Activated naive CD4-positive, alpha-beta T cell treated with anti-CD3 and anti-CD28 coated beads for 36 hours (primary cell): ENCODE data around the gene UVSSA. TPM values are rescaled to one million over a fixed set of nuclear protein-coding genes. Genes with fewer than 3 reads are reported as not detected.

ENCODE experiments used
- CTCF ChIA-PET: fragments of 350-600 bp; sonication (Branson Sonifier 250); formaldehyde crosslinking; loops from one replicate; lab custom pipeline; 2021; ENCODE audit warnings: antibody characterized with exemption; lab: Charles Lee
- DNase-seq: peaks from one replicate; pipeline ENCODE4 v3.0.0-alpha.2; 2020
- H3K27ac Mint-ChIP-seq: one replicate; pipeline ENCODE4 v1.8.0; 2021; ENCODE audit warnings: mild to moderate bottlenecking, mixed read lengths
- H3K27me3 Mint-ChIP-seq: one replicate; pipeline ENCODE4 v1.8.0; 2021; ENCODE audit warnings: low read depth, mixed read lengths
- H3K36me3 Mint-ChIP-seq: one replicate; pipeline ENCODE4 v1.8.0; 2021; ENCODE audit warnings: low read depth, mixed read lengths
- H3K4me1 Mint-ChIP-seq: one replicate; pipeline ENCODE4 v1.8.0; 2021; ENCODE audit warnings: low read depth, mixed read lengths
- H3K4me3 Mint-ChIP-seq: one replicate; pipeline ENCODE4 v1.8.0; 2021; ENCODE audit warnings: mild to moderate bottlenecking, moderate library complexity, mixed read lengths
- H3K9me3 Mint-ChIP-seq: one replicate; pipeline ENCODE4 v1.8.0; 2021; ENCODE audit warnings: mixed read lengths
- intact Hi-C: fragments of 100-400 bp; cut with micrococcal nuclease; formaldehyde crosslinking; loops from one replicate; pipeline ENCODE4 v1.15.1; 2023
- total RNA-seq, 2 experiments: library from RNA; stranded (reverse); gene quantifications; one replicate each; pipeline ENCODE4 v1.2.3, GENCODE V29; 2021

Gene UVSSA
- total RNA-seq, 2 experiments from 2014 or later: 20.0 to 24.3 TPM

- intact Hi-C loops: loop anchor here (5.0 to 10.0 kb wide), 2 partner anchors 38 to 111 kb away; no protein-coding TSS in a partner anchor
Observed at GRCh38 chr4:1403591-1404572, 56.9 kb downstream of the UVSSA start.

DNA sequence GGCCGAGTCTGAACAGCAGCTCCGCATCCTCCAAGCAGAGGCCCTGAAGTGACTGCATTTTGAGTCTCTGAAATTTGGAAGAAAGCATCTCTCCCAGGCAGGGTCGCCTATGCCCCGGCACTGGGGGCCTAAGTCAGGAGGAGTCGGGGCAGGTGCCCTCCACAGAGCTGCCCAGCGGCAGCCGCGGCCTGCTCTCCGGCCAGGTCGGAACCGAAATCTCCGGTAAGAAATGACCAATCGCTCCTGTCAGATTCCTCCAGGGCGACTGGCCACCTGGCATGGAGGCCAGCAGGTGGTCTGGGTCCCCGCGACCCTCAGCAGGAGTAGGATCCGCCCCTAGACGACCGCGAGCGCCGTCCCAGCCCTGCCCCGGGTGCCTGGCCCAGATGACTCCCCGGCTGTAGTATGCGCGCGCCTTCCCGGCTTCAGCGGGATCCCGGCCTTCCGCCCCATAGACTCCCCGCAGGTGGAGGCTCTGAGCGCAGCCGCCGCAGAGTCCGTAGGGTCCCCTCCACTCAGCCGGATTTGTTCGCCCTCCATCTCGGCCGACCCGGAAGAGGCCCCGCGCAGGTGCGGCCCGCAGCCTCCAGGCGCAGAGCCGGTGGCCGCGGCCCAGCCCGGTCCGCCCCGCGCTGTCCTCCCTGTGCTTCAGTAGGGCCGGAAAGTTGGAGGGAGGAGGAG, 57.7 kb downstream of the UVSSA start:
- H3K36me3 Mint-ChIP-seq: no peaks in the 10 kb centered on the region
- DNase-seq: no peak
- H3K4me1 Mint-ChIP-seq: peaks cover 9% of the 10 kb centered on the region
- H3K27me3 Mint-ChIP-seq: peaks cover 45% of the 10 kb centered on the region
- CTCF ChIA-PET: no interaction called here
- H3K4me3 Mint-ChIP-seq: no peak overlapping the region
- H3K27ac Mint-ChIP-seq: no peak overlapping the region
- no peaks in the 10 kb centered on the region for H3K9me3 Mint-ChIP-seq
- intact Hi-C loops: loop anchor here (5.0 to 10.0 kb wide), 2 partner anchors 38 to 110 kb away; no protein-coding TSS in a partner anchor

More at GRCh38 chr4:1403591-1404572, 56.9 kb downstream of the UVSSA start:
- H3K4me1 Mint-ChIP-seq: peaks cover 9% of the 10 kb centered on the region
- peaks cover 40% of the 10 kb centered on the region for H3K27me3 Mint-ChIP-seq
- no peak for DNase-seq
- H3K4me3 Mint-ChIP-seq: no peak overlapping the region
- CTCF ChIA-PET: no interaction called here
- H3K36me3 Mint-ChIP-seq: no peaks in the 10 kb centered on the region
- H3K9me3 Mint-ChIP-seq: no peaks in the 10 kb centered on the region
- H3K27ac Mint-ChIP-seq: no peak overlapping the region

DNA sequence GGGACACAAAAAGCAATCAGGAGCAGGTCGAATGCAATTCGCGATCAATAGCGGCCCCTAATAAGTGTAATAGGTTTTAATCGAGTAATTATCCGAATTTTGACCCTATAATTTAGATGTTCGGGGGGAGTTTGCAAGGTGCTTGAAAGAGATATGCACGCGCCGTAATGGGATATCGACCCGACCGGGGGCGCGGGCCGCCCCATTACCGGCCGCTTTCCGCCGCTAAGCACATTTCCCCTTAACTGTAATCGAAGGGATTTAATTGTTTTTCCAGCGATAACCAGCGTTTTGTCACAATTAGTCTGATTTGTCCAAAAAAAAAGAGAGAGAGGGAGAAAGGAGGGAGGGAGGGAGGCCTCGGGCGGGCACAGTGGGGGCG, 58.2 kb downstream of the UVSSA start:
- peaks cover 9% of the 10 kb centered on the region for H3K4me1 Mint-ChIP-seq
- H3K4me3 Mint-ChIP-seq: no peak overlapping the region
- H3K27me3 Mint-ChIP-seq: peaks cover 47% of the 10 kb centered on the region
- DNase-seq: no peak
- peak overlapping the region; percentile 46 for H3K27ac Mint-ChIP-seq
- intact Hi-C loops: loop anchor here (10.0 kb wide), 1 partner anchor 110 kb away; no protein-coding TSS in a partner anchor
- no peaks in the 10 kb centered on the region for H3K9me3 Mint-ChIP-seq
- H3K36me3 Mint-ChIP-seq: no peaks in the 10 kb centered on the region
- CTCF ChIA-PET: no interaction called here

DNA sequence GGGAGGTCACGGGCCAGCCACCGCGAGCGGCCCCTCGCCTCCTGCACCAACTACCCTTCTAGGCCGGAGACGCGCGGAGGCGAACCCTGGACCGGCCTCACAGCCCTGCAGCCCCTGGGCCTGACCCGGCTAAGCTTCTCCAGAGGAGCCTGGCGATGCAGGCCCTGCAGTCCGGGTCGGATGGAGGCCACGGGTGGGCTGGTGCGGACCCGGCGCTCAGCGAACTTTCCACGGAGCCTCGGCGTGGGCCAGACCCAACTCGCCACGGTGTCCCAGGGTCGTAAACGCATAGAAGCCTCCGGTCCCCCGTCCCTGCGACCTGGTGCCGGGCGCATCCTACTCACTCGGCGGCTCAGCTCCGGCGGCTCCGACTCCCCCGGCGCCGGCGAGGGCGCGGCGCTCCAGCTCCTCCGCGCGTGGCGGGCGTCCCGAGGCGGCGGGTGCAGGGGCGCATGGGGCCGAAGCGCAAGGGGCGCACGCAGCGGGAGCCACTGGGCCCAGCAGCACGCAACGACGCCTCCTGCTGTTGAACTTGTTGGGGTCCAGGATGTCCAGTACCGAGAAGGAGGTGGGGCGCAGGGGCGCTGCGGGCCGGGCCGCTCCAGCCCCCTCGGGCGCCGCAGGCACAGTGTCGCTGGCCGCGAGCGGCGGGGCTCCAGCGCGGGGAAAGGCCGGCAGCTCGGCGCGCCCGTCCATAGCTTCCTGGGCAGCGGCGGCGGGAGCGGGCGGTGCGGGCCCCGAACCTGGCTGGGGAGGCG, 58.8 kb downstream of the UVSSA start:
- Mint-ChIP-seq H3K36me3 (no peaks in the 10 kb centered on the region), H3K9me3 (no peaks in the 10 kb centered on the region), H3K27ac (no peak overlapping the region), H3K4me3 (no peak overlapping the region), H3K4me1 (peaks cover 9% of the 10 kb centered on the region), H3K27me3 (peaks cover 46% of the 10 kb centered on the region)
- no peak for DNase-seq
- CTCF ChIA-PET: no interaction called here
- intact Hi-C loops: loop anchor here (10.0 kb wide), 1 partner anchor 109 kb away; no protein-coding TSS in a partner anchor

GRCh38 chr4:1406394-1406980, 59.5 kb downstream of the UVSSA start, which contains the start of gene NKX1-1:
Gene NKX1-1, minus strand, starts transcription at chr4:1406442. Its CDS starts 0 bp downstream, at chr4:1406442.
- Mint-ChIP-seq H3K4me1 (peaks cover 9% of the 10 kb centered on the region), H3K36me3 (no peaks in the 10 kb centered on the region), H3K27ac (peak within 1 kb of the TSS; percentile 46), H3K27me3 (peaks cover 52% of the 10 kb centered on the region), H3K9me3 (no peaks in the 10 kb centered on the region), H3K4me3 (no peak within 1 kb of the TSS)
- intact Hi-C loops: loop anchor here (10.0 kb wide), 1 partner anchor 108 kb away; no protein-coding TSS in a partner anchor
- no peak for DNase-seq
- CTCF ChIA-PET: no interaction called here

DNA sequence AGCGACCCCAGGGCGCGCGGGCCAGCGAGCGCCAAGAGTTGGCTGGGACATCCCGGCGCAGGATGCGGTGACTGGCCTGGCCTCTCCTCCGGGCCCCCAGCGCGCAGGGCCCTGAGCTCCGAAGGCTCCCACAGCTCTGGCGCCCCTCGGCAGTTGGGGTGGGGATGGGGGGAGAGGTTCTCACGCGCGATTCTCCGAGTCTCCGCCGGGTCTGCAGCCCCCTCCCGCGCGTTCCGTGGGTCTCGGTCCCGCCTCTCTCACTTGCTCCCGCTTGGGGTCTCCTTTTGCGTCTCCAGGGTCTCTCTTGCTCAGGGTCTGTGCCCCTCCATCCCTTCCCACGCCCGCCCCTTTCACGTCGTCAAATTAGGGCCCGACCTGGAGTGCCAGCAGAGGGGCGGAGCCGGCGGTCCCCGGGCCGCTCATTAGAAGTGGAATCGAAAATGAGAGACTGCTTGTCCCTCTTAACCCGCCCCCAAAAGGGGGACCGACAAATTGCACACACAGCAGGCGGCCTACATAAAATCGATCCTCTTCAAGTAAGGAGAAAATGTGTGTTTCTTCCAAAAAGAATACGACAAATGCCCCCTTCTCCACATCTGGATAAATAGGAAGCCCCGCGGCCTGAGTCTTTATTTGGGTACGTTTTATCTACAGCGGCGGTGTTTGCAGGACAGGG, 60.1 kb downstream of the UVSSA start:
- Mint-ChIP-seq H3K4me3 (no peak overlapping the region), H3K9me3 (no peaks in the 10 kb centered on the region), H3K4me1 (peaks cover 9% of the 10 kb centered on the region), H3K36me3 (no peaks in the 10 kb centered on the region), H3K27ac (no peak overlapping the region), H3K27me3 (peaks cover 50% of the 10 kb centered on the region)
- CTCF ChIA-PET: no interaction called here
- DNase-seq: no peak
- intact Hi-C loops: loop anchor here (10.0 kb wide), 1 partner anchor 108 kb away; no protein-coding TSS in a partner anchor

GRCh38 chr4:1407657-1408333, 60.8 kb downstream of the UVSSA start:
- CTCF ChIA-PET: no interaction called here
- no peak overlapping the region for H3K27ac Mint-ChIP-seq
- intact Hi-C loops: loop anchor here (10.0 kb wide), 1 partner anchor 107 kb away; no protein-coding TSS in a partner anchor
- DNase-seq: no peak
- no peaks in the 10 kb centered on the region for H3K36me3 Mint-ChIP-seq
- peaks cover 48% of the 10 kb centered on the region for H3K27me3 Mint-ChIP-seq
- H3K4me1 Mint-ChIP-seq: peaks cover 7% of the 10 kb centered on the region
- no peaks in the 10 kb centered on the region for H3K9me3 Mint-ChIP-seq
- no peak overlapping the region for H3K4me3 Mint-ChIP-seq

- CTCF ChIA-PET: interaction anchor here (0.5 kb wide), 1 partner anchor 300 kb away, joined by 3 read pairs; no protein-coding TSS in a partner anchor
- Mint-ChIP-seq H3K4me3 (no peak overlapping the region), H3K27ac (no peak overlapping the region), H3K27me3 (peaks cover 52% of the 10 kb centered on the region), H3K9me3 (no peaks in the 10 kb centered on the region), H3K4me1 (peaks cover 7% of the 10 kb centered on the region), H3K36me3 (no peaks in the 10 kb centered on the region)
- DNase-seq: no peak
- intact Hi-C loops: loop anchor here (10.0 kb wide), 1 partner anchor 106 kb away; no protein-coding TSS in a partner anchor
Observed at GRCh38 chr4:1408418-1408817, 61.4 kb downstream of the UVSSA start.

- H3K4me1 Mint-ChIP-seq: peaks cover 11% of the 10 kb centered on the region
- intact Hi-C loops: loop anchor here (10.0 kb wide), 1 partner anchor 106 kb away; no protein-coding TSS in a partner anchor
- H3K27ac Mint-ChIP-seq: no peak overlapping the region
- no peaks in the 10 kb centered on the region for H3K9me3 Mint-ChIP-seq
- H3K4me3 Mint-ChIP-seq: no peak overlapping the region
- CTCF ChIA-PET: interaction anchor here (0.6 kb wide), 1 partner anchor 162 kb away, joined by 3 read pairs; no protein-coding TSS in a partner anchor
- no peaks in the 10 kb centered on the region for H3K36me3 Mint-ChIP-seq
- DNase-seq: no peak
- peaks cover 52% of the 10 kb centered on the region for H3K27me3 Mint-ChIP-seq
Observed at GRCh38 chr4:1409079-1409478, 62.1 kb downstream of the UVSSA start.

DNA sequence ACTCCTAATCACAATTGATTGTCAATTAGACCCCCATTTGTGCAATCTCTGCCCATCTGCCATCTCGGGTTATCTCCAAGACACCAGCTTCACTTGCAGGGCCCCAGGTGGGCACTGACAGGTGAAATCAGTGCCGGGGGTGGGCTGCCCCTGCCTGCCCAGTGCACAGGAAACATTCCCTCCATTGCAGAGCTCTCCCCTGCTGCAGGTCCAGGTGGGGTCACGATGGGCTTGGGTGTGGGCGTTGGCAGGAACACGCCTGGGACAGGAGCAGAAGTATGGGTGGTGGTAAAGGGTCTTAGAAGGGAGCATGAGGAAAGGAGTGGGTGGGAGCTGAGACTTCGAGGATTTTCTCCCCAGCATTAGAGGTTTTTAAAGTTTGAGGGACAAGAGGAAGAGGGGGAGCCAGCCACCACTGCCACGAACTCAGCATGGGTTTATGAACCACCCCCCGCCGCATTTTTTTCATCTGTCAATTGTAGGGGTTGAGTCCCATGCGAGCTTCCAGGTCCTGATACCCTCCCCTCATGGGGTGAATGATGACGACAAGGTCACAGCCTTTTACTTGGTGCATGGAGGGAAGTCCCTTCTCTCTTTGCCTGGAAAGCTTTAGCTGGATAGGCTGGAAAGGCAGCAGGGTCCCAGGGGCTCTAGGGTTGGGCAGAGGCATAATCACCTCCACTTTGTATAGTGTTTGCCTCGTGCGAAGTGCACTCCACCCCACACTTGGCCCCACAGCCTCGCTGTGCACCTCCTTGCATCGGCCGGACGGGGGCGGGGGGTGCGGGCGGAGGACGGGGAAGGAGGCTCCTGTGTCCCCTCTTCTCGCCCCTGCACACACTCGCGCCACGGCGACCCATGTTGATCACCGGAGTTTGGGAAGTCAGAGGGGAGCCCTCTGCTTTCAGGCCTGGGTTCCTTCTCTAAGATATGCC, 62.8 kb downstream of the UVSSA start:
- H3K4me3 Mint-ChIP-seq: no peak overlapping the region
- intact Hi-C loops: loop anchor here (10.0 kb wide), 1 partner anchor 105 kb away; no protein-coding TSS in a partner anchor
- peaks cover 11% of the 10 kb centered on the region for H3K4me1 Mint-ChIP-seq
- peaks cover 49% of the 10 kb centered on the region for H3K27me3 Mint-ChIP-seq
- H3K27ac Mint-ChIP-seq: no peak overlapping the region
- H3K36me3 Mint-ChIP-seq: no peaks in the 10 kb centered on the region
- CTCF ChIA-PET: interaction anchor here (0.6 kb wide), 2 partner anchors 22 to 162 kb away, joined by 3 read pairs; no protein-coding TSS in a partner anchor
- no peak for DNase-seq
- H3K9me3 Mint-ChIP-seq: no peaks in the 10 kb centered on the region
